Activated T-helper 1 cell treated with Interleukin-2 at 50 U/mL for 16 hours (primary cell): ENCODE results near the gene DPH3.

Source experiments
- DNase-seq: peaks from one replicate; pipeline ENCODE4 v3.0.0-alpha.2; 2020; ENCODE audit warnings: low read depth

The DPH3 gene

GRCh38 chr3:16255326-16255725 is 9.4 kb downstream of the DPH3 start:
- no peak for DNase-seq

GRCh38 chr3:16254916-16255315 is 9.8 kb downstream of the DPH3 start:
- no peak for DNase-seq

GRCh38 chr3:16253601-16254000 is 11.1 kb downstream of the DPH3 start:
- no peak for DNase-seq

GRCh38 chr3:16252988-16253387 is 11.8 kb downstream of the DPH3 start:
- no peak for DNase-seq

GRCh38 chr3:16252243-16252978 is 12.3 kb downstream of the DPH3 start:
- DNase-seq, result no peak

- DNase-seq, result no peak
These were observed 13.2 kb downstream of the DPH3 start for GRCh38 chr3:16251316-16252085.

GRCh38 chr3:16249886-16250285 is 14.9 kb downstream of the DPH3 start:
- DNase-seq, result no peak

GRCh38 chr3:16249336-16249735 is 15.4 kb downstream of the DPH3 start:
- DNase-seq, result no peak

- no peak for DNase-seq
These were observed 16.2 kb downstream of the DPH3 start for GRCh38 chr3:16248556-16248955.

GRCh38 chr3:16247282-16248061 is 17.3 kb downstream of the DPH3 start:
- peak; percentile 58 for DNase-seq

GRCh38 chr3:16245609-16246008 is 19.1 kb downstream of the DPH3 start:
- DNase-seq, result no peak

GRCh38 chr3:16243706-16244490 is 20.8 kb downstream of the DPH3 start:
- DNase-seq, result no peak

- DNase-seq, result no peak
These were observed 22.6 kb downstream of the DPH3 start for GRCh38 chr3:16242177-16242576.

GRCh38 chr3:16241225-16241624 is 23.5 kb downstream of the DPH3 start:
- no peak for DNase-seq

- DNase-seq, result no peak
These were observed 24.3 kb downstream of the DPH3 start for GRCh38 chr3:16240229-16241023.

GRCh38 chr3:16239780-16240179 is 25.0 kb downstream of the DPH3 start:
- no peak for DNase-seq

GRCh38 chr3:16239086-16239770 is 25.5 kb downstream of the DPH3 start:
- DNase-seq, result no peak

GRCh38 chr3:16236856-16237393 is 27.8 kb downstream of the DPH3 start:
- DNase-seq, result no peak

- DNase-seq, result no peak
These were observed 28.6 kb downstream of the DPH3 start for GRCh38 chr3:16236030-16236639.

- DNase-seq, result no peak
These were observed 30.5 kb downstream of the DPH3 start for GRCh38 chr3:16234281-16234680.
